Measurements from ENCODE around the gene OPRL1.

Gene OPRL1

DNA sequence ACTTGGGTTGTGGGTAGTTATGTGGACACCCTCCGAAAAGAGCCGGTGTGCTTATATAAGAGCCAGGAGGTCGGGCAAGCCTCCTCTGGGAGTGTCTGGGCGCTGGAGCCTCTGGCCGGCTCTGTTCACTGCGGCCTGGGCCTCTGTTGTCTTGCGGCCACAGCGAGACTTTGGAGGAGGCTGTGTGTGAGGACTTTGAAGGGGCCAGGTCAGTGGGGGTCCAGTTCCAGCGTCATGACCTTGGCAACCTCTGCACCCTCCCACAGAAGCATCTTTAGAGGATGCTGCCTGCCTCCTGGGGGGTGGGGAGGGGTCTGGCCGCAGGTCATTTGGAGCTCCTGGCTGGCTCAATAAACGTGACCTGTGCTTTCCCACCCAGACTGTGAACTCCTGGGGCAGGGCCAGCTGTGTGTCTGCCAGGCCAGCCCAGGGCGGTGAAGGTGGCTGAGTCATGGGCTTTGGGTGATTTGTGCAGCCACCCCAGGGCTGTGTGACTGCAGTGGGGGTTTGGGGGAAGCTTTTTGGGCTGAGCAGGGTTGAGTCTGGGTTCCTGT lies 15.7 kb upstream of the OPRL1 start:
- Histone ChIP-seq H3K9me3 (ENCODE audit: severe bottlenecking) (no peaks in the 10 kb centered on the region), H3K27ac (no peak overlapping the region), H3K4me3 (ENCODE audit: low read depth, low read length) (no peak overlapping the region), H3K36me3 (no peaks in the 10 kb centered on the region), H3K27me3 (ENCODE audit: insufficient read depth, low read depth, severe bottlenecking) (no peaks in the 10 kb centered on the region)
- TF ChIP-seq, protein P1, sequence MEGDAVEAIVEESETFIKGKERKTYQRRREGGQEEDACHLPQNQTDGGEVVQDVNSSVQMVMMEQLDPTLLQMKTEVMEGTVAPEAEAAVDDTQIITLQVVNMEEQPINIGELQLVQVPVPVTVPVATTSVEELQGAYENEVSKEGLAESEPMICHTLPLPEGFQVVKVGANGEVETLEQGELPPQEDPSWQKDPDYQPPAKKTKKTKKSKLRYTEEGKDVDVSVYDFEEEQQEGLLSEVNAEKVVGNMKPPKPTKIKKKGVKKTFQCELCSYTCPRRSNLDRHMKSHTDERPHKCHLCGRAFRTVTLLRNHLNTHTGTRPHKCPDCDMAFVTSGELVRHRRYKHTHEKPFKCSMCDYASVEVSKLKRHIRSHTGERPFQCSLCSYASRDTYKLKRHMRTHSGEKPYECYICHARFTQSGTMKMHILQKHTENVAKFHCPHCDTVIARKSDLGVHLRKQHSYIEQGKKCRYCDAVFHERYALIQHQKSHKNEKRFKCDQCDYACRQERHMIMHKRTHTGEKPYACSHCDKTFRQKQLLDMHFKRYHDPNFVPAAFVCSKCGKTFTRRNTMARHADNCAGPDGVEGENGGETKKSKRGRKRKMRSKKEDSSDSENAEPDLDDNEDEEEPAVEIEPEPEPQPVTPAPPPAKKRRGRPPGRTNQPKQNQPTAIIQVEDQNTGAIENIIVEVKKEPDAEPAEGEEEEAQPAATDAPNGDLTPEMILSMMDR (IDR thresholded peaks at IDR 0.05; ENCODE audit: low read depth, low read length), result no peak
- no peak for DNase-seq

DNA sequence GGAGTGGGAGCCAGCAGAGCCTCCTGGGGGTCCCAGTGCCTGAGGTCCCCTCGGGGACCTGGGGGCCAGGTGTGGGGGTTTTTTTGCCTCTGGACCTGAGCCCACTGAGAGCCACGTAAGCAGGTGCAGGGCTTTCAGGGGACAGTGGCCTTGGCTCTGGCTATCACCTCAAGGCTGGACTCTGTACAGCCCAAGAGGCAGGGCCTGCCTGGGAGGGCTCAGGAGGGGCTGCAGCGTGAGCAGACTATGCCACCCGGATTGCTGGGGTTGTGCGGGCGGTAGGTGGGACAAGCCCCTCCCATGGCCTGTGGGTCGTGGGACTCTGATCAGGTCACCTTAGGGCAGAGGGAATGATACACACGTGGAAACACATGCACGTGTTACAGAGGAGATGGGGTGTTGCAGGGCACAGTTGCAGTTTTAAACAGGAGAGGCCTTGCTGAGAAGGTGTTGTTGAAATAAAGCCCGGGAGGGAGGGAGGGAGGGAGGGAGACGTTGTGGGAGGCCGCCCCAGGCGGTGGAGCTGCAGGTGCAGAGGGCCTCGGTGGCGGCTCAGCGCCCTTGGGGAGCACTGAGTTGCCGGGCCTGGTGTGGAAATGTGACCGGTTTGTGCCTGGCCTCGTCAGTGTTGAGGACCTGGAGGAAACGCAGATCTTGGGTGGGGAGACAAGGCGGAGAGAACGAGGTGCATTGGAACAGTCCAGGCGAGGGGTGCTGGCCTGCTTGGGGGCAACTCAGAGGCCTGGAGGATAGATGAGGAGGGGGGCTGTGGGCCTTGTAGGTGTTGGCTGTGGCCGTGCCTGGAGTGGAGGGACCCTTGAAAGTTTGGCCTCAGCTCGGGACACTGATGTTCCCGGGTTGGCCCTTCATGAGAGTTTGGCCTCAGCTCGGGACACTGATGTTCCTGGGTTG lies 14.6 kb upstream of the OPRL1 start:
- H3K36me3 ChIP-seq, result no peaks in the 10 kb centered on the region
- H3K4me3 ChIP-seq (ENCODE audit: low read depth, low read length), result no peak overlapping the region
- TF ChIP-seq, protein P1 (IDR thresholded peaks at IDR 0.05; ENCODE audit: low read depth, low read length), result no peak
- H3K27me3 ChIP-seq (ENCODE audit: insufficient read depth, low read depth, severe bottlenecking), result no peaks in the 10 kb centered on the region
- H3K27ac ChIP-seq, result no peak overlapping the region
- DNase-seq, result no peak
- H3K9me3 ChIP-seq (ENCODE audit: severe bottlenecking), result no peaks in the 10 kb centered on the region

DNA sequence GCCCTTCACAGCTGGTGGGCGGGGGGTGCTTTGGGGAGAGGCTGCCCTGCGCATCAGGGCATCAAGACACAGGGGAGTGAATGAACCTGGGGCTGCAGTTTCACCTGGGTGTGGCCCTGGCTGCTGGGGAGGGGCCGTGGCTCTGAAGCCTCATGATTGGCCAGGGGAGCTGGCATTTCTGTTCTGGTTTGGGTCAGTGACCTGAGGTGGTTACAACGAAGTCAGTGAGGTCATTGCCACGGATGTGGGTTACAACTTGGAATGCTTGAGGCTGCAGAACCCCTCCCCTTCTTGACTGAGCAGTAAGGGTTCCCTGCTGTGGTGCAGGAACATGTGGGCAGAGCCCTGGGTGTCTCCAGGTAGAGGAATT lies 13.9 kb upstream of the OPRL1 start:
- H3K27me3 ChIP-seq (ENCODE audit: insufficient read depth, low read depth, severe bottlenecking), result no peaks in the 10 kb centered on the region
- H3K27ac ChIP-seq, result no peak overlapping the region
- H3K36me3 ChIP-seq, result no peaks in the 10 kb centered on the region
- TF ChIP-seq, protein P1 (IDR thresholded peaks at IDR 0.05; ENCODE audit: low read depth, low read length), result no peak
- no peak overlapping the region for H3K4me3 ChIP-seq (ENCODE audit: low read depth, low read length)
- no peaks in the 10 kb centered on the region for H3K9me3 ChIP-seq (ENCODE audit: severe bottlenecking)
- no peak for DNase-seq

DNA sequence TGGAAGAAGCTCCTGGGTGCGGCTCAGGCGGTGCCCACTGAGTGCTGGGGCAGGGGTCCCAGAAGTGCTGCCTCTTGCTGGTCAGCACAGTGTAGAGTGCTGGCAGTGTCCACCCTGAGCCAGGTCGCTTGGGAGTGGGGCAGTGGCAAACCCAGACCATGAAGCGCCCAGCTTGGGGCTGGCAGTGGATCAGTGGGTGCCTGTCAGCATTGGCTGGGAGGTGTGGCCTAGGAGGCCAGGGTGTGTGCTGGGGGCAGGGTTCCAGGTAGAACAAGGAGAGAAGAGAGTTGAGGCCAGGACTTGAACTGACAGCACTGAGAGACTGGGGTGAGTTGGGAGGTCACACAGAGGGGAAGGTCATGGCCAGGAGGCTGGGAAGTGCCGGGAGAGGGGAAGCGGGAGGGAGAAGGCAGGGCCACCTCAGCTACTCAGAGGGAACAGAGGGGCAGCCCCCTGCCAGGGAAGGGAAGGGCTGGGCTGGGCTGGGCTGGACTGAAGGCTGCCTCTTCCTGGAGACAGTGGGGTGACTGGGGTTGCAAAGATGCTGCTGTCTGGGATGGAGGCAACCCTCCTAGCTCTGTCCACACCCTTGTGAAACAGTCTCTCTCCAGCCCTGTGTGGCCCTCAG lies 12.8 kb upstream of the OPRL1 start:
- Histone ChIP-seq H3K27ac (no peak overlapping the region), H3K27me3 (ENCODE audit: insufficient read depth, low read depth, severe bottlenecking) (no peaks in the 10 kb centered on the region), H3K9me3 (ENCODE audit: severe bottlenecking) (no peaks in the 10 kb centered on the region), H3K36me3 (no peaks in the 10 kb centered on the region), H3K4me3 (ENCODE audit: low read depth, low read length) (no peak overlapping the region)
- no peak for DNase-seq
- TF ChIP-seq, protein P1 (IDR thresholded peaks at IDR 0.05; ENCODE audit: low read depth, low read length), result no peak

DNA sequence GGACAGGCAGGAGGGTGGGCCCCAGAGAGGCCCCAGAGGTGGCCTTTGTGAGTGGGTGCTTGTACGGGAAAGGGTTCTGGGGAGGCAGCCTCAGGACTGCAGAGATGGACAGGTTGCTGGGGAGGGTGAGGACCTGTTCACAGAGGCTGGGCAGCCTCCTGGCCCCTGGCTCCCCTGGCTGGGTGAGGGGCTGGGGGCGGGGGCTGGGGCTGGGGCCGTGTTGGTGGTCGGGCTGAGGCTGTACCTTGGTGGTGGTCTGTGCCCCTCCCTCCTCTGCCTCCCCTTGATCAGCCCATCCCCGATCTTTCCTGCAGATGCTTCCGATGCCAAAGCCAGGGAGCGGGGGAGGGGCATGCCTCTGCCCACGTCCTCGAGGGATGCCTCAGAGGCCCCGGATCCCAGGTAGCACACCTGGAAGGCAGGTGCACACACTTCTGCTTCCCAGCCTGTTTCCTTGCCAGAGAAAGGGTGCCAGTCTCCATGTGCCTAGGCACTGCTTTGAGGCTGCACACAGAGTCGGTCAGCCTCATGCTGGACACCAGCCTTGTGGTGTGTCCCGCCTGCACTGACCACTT lies 12.1 kb upstream of the OPRL1 start:
- no peaks in the 10 kb centered on the region for H3K27me3 ChIP-seq (ENCODE audit: insufficient read depth, low read depth, severe bottlenecking)
- DNase-seq, result no peak
- no peak overlapping the region for H3K27ac ChIP-seq
- no peak overlapping the region for H3K4me3 ChIP-seq (ENCODE audit: low read depth, low read length)
- H3K36me3 ChIP-seq, result no peaks in the 10 kb centered on the region
- no peaks in the 10 kb centered on the region for H3K9me3 ChIP-seq (ENCODE audit: severe bottlenecking)
- TF ChIP-seq, protein P1 (IDR thresholded peaks at IDR 0.05; ENCODE audit: low read depth, low read length), result no peak

Data from WERI-Rb-1 (cell line).